HL-60 (cell line): ENCODE measurements around the gene EDC3.

Experiments
- DNase-seq, 2 experiments: peaks; one replicate each; pipeline ENCODE4 v3.0.0-alpha.2; 2010 to 2020; ENCODE audit warnings: low read depth in 1 of 2, low spot score in 1 of 2
- H3K27ac ChIP-seq: fragments of 250-450 bp; sonication (Bioruptor Pico); replicated peaks from 2 replicates; pipeline ENCODE4 v1.5.1; 2020; ENCODE audit warnings: mild to moderate bottlenecking, moderate library complexity
- H3K27me3 ChIP-seq: fragments of 250-450 bp; sonication (Bioruptor Pico); 2 replicates; pipeline ENCODE4 v1.5.1; 2021; ENCODE audit warnings: mild to moderate bottlenecking, moderate library complexity; ENCODE audit not compliant: insufficient read depth, poor library complexity, severe bottlenecking
- H3K4me3 ChIP-seq: replicated peaks from 2 replicates; pipeline ENCODE4 v1.5.1; 2011; ENCODE audit warnings: mild to moderate bottlenecking, control low read depth, low read length; ENCODE audit not compliant: insufficient read depth
- CTCF ChIP-seq: IDR thresholded peaks from one replicate; pipeline ENCODE4 v1.5.1; 2011; ENCODE audit warnings: low read length, control low read depth, inconsistent platforms; ENCODE audit not compliant: insufficient read depth
- GABPA ChIP-seq: IDR thresholded peaks from 2 replicates; pipeline ENCODE4 v1.6.1; 2012; ENCODE audit warnings: low read depth
- POLR2AphosphoS5 ChIP-seq: IDR thresholded peaks from 2 replicates; pipeline ENCODE4 v1.6.1; 2012; ENCODE audit warnings: low read depth
- SPI1 ChIP-seq: IDR thresholded peaks from 2 replicates; pipeline ENCODE4 v1.6.1; 2012; ENCODE audit warnings: low read depth, mild to moderate bottlenecking, borderline replicate concordance
- TF ChIP-seq, protein P1 (sequence below): IDR thresholded peaks from 2 replicates; pipeline ENCODE4 v1.6.1; 2012; ENCODE audit warnings: low read depth; ENCODE audit not compliant: insufficient replicate concordance

Gene EDC3

DNA sequence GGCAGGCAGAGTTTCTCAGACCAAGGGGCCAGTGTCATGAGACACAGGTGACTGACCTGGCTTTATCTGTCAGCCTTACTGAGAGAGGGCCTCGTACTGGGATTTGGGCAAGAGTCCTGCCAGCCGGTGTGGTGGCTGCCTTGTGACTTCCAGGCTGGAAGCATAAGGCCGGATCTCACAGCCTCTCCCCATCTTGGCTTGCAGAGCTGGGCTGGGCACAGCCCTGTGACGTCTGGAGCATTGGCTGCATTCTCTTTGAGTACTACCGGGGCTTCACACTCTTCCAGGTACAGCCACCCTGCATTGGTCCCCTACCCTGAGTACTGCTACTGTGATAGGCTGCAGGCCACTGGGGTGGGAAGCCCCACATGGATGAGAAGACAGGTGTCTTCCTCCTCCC lies 68.1 kb downstream of the EDC3 start:
- no peak for DNase-seq
- TF ChIP-seq SPI1 (no peak), POLR2AphosphoS5 (no peak), GABPA (no peak), CTCF (no peak)
- TF ChIP-seq, protein P1, sequence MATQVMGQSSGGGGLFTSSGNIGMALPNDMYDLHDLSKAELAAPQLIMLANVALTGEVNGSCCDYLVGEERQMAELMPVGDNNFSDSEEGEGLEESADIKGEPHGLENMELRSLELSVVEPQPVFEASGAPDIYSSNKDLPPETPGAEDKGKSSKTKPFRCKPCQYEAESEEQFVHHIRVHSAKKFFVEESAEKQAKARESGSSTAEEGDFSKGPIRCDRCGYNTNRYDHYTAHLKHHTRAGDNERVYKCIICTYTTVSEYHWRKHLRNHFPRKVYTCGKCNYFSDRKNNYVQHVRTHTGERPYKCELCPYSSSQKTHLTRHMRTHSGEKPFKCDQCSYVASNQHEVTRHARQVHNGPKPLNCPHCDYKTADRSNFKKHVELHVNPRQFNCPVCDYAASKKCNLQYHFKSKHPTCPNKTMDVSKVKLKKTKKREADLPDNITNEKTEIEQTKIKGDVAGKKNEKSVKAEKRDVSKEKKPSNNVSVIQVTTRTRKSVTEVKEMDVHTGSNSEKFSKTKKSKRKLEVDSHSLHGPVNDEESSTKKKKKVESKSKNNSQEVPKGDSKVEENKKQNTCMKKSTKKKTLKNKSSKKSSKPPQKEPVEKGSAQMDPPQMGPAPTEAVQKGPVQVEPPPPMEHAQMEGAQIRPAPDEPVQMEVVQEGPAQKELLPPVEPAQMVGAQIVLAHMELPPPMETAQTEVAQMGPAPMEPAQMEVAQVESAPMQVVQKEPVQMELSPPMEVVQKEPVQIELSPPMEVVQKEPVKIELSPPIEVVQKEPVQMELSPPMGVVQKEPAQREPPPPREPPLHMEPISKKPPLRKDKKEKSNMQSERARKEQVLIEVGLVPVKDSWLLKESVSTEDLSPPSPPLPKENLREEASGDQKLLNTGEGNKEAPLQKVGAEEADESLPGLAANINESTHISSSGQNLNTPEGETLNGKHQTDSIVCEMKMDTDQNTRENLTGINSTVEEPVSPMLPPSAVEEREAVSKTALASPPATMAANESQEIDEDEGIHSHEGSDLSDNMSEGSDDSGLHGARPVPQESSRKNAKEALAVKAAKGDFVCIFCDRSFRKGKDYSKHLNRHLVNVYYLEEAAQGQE = no peak
- Histone ChIP-seq H3K27me3 (no peaks in the 10 kb centered on the region), H3K4me3 (no peak overlapping the region), H3K27ac (no peak overlapping the region)

- H3K27me3 ChIP-seq = no peaks in the 10 kb centered on the region
- peak in 1 of 2 experiments; percentile 30 for DNase-seq
- H3K27ac ChIP-seq = no peak overlapping the region
- TF ChIP-seq, protein P1 = no peak
- 0 out of 2 replicates have a peak, but pooled peaks have one; percentile 11 for TF ChIP-seq SPI1
- H3K4me3 ChIP-seq = no peak overlapping the region
These were observed 68.8 kb downstream of the EDC3 start for GRCh38 chr15:74626752-74627692.

- TF ChIP-seq POLR2AphosphoS5 (no peak), CTCF (no peak), GABPA (no peak), SPI1 (no peak)
- TF ChIP-seq, protein P1 = no peak
- H3K27me3 ChIP-seq = no peaks in the 10 kb centered on the region
- H3K27ac ChIP-seq = no peak overlapping the region
- H3K4me3 ChIP-seq = no peak overlapping the region
- DNase-seq = no peak
These were observed 69.5 kb downstream of the EDC3 start for GRCh38 chr15:74626336-74626735.
